GM18873 (cell line): Measurements from ENCODE around the gene DOP1B.
"Not testable (repeated sequence)": the region's sequence is repeated elsewhere in the genome, so short reads cannot be mapped to it uniquely, and the experiment has no call there.

Experiments
- ATAC-seq: cut with Tn5 transposase; IDR thresholded peaks from one replicate; pipeline ENCODE4 v1.9.1; 2021; ENCODE audit warnings: mild to moderate bottlenecking, moderate library complexity, moderate number of reproducible peaks; ENCODE audit not compliant: unreplicated experiment, low FRiP score

DOP1B gene

GRCh38 chr21:36199021-36199420, 42.4 kb downstream of the DOP1B start:
- no peak for ATAC-seq

GRCh38 chr21:36199575-36199974, 43.0 kb downstream of the DOP1B start:
- ATAC-seq = not testable (repeated sequence)

- no peak for ATAC-seq
Observed at GRCh38 chr21:36200081-36200561, 43.5 kb downstream of the DOP1B start.

GRCh38 chr21:36202726-36203602, 46.3 kb downstream of the DOP1B start:
- ATAC-seq = no peak

DNA sequence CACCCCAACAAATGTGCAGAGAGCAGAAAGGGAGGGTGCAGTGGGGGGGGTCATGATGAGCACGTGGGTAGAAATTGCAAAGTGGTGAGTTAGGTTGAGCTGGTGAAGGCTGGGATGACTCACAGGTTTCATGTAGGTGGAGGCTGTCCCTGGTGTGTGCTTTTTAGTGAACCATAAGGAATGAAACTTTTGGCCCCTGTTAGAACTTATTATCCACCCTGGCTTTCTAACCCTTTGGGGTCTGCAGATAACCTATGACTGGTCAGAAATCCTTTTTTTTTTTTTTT, 46.9 kb downstream of the DOP1B start:
- ATAC-seq = no peak

- ATAC-seq = no peak
Observed at GRCh38 chr21:36204980-36205379, 48.4 kb downstream of the DOP1B start.

DNA sequence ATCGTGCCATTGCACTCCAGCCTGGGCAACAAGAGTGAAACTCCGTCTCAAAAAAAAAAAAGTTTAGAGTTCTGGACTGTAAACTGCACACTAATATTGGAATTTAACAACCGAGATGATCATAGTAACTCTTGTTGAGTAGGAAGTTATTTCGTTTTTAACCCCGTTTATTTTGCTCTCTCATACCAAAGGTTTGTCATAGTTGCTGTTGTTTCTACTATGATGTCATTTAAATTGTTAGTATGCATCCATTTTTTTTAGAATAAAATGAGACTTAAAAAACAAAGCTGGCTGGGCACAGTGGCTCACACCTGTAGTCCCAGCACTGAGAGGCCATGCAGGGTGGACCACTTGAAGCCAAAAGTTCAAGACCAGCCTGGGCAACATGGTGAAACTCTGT, 49.3 kb downstream of the DOP1B start:
- no peak for ATAC-seq
